NCI-H2171 (cell line): ENCODE results near the gene IL17RC.

Experiments
- DNase-seq: peaks from one replicate; lab custom pipeline; 2025; lab: John Stamatoyannopoulos, UW

The IL17RC gene

DNA sequence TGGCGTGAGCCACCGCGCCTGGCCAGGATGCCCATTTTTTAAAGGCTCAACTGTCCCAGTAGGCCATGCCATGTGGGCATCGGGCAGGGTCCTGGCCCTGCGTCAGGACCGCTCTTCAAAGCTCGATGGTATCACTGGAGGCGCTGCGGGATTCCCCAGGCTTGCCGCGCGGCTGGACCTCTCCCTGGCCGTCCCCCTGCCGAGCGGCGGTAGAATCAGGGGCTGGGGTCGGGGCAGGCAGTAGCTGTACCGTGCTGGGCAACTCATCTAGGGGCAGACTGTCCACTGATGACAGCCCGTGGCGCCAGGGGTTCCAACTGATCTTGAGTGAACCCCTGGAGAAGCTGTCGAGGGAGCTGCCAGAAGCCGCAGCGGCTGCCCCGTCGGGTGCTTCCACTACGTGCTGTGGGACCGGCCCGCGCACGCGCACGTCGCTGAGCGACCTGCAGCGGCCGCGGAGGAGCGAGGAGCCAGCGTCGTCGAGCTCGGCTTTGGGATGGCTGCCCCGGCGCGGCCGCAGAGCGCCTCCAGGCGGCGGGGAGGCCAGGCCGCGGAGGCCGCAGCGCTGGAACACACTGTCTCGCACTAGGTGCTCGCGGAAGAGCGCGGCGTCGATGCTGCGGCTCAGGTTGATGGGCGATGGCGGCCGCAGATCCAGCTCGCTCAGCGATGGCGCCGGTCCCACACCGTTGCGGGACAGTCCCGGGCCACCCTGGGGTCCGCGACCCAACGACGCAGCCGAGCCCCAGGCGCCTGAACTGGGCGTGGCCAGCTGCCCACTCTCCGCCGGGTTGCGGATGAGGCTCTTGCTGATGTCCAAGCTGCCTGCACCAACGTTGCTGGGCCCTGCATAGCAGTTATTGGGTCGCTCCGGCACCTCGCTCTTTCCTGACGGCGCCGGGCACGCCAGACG lies 29.5 kb downstream of the IL17RC start:
- DNase-seq = peak; percentile 58

DNA sequence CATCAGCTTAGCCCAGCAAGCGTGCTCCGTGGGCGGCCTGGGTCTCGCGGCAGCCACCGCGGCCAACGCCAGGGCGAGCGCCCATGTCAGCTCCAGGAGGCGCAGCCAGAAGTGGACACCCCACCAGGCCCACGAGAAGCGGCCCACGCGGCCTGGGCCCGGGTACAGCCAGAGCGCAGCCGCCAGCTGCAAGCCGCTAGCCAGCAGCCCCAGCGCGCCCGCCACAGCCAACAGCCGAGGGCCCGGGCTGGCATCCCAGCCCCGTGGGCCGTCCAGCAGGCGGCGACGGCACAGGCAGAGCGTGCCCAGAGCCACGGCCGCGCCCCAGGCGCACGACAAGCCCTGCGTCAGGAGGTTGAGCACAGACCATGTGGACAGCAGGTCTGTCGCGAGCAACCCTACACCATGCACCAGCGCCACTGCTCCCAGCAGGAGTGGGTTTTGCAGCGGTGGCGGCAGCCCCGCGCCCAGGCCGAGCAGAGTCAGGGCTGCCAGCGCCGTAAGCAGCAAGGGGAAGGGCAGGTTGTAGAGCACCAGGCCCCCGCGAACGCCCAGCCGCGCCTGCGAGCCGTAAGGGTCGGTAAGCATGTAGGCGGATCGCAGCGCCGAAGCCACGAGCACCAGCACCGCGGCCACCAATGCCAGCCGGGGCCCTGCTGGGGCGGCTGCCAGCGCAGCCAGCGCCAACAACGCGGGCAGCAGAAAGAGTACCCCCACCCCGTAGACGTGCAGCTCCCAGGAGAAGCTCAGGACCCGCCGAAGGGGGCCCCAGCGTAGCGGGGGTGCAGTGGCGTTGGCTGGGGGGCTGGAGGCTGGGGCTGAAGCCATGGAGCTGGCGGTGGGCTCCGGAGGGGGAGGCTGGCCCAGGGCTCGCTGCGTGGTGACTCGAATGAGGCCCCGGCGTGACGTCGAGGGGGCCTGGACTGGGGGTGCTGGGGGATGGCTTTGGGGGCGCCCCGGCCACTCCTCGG lies 30.4 kb downstream of the IL17RC start:
- peak; percentile 32 for DNase-seq

DNA sequence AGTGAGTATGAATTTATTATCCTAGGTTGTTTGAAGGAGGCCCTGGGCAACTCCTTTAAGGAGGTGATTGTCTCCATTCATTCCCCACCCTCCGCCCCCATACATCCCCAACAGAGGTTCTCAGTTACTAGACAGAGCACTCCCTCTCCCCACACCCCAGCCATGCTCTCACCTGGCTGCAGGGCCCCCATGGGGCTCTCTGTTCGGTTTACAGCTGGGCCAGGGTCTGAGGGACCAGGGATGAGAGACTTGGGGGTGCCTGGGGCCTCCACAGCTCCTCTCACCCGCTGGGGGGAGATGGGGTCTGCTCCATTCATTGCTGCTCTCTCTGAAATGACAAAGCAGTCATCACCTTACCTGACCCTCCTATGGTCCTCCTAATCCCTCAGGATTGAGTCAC lies 31.7 kb downstream of the IL17RC start:
- DNase-seq = no peak

DNA sequence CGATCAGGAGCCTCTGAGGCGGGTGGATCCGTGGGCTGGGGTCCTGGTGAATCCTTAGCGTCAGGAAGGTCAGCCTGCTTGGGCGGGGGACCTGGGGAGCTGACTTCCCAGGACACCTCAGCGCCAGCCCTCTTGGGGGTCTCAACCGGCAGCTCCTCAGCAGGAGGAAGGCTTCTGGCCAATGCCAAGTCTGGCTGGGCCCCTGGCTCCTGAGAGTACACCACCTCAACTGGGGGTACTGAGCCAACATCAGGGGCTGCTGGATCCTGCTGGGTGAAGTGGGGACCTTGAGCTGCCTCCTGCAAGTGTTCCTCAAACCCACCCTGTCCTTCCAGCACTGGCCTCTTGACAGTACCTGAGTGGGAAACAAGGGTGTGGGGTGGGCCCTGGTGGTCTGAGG lies 32.2 kb downstream of the IL17RC start:
- no peak for DNase-seq

DNA sequence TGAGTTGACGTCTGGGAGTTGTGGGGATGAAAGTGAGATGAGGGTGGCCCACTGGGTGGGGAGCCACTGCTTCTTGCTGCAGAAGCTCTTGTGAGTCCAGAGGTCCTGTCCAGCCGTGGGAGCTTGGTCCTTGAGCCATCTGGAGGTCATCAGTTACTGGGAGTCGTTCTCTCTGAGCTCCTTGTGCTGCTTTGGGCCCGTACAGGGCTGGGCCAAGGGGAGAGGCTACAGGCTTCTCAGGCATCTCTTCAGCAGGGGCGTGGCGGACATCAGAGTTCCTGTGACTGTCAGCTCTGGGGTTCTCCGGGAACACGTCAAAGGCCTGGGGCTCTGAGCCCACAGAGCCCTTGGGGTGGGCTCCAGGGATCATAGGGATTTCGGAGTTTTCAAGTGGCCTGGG lies 32.7 kb downstream of the IL17RC start:
- no peak for DNase-seq

GRCh38 chr3:9951126-9951525 lies 34.2 kb downstream of the IL17RC start:
- DNase-seq = no peak

GRCh38 chr3:9951598-9951961 lies 34.7 kb downstream of the IL17RC start:
- no peak for DNase-seq

GRCh38 chr3:9951962-9952805 lies 35.3 kb downstream of the IL17RC start, which contains the start of gene PRRT3:
TSS of gene PRRT3 (minus strand) at chr3:9952408. CDS start at chr3:9950115, 2,293 bp downstream.
- DNase-seq = no peak

GRCh38 chr3:9955067-9955502 lies 38.2 kb downstream of the IL17RC start:
- peak; percentile 82 for DNase-seq

GRCh38 chr3:9955611-9956352 lies 38.9 kb downstream of the IL17RC start:
- no peak for DNase-seq

DNA sequence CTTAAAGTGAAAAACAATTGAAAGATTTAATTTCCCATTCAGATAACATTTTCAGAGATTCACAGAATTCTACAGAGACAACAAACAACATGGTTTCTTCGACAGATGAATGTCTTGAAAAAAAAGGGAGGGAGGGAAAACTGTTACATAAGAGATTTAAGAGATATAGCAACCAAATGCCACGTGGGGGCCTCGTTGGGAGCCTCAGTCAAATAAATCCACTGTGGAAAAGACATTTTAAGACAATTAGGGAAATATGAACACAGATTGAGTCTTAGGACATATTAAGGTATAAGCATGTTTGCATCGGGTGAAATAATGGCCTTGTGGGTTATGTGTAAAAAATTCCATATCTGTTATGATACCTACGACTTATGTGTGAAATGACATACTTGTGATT lies 40.3 kb downstream of the IL17RC start:
- no peak for DNase-seq

DNA sequence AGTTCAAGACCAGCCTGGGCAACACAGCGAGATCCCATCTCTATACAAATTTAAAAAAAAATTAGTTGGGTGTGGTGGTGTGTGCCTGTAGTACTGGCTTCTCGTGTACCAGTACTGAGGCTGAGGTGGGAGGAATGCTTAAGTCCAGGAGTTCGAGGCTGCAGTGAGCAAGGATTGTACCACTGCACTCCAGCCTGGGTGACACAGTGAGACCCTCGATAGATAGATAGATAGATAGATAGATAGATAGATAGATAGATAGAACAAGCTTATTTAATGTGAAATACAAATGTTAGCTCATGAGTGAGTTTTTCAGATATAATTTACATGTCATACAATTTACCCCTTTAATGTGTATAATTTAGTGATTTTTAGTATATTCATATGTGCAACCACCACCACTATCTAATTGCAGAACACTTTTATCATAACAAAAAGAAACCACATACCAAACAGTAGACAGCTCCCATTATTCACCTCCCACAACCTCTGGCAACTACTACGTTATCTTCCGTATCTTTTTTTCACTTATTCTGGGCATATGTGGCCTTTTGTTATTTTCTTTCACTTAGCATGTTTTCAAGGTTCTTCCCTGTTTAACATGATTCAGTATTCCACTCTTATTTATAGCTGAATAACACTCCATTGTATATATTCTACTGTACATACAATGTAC lies 48.4 kb downstream of the IL17RC start:
- no peak for DNase-seq

DNA sequence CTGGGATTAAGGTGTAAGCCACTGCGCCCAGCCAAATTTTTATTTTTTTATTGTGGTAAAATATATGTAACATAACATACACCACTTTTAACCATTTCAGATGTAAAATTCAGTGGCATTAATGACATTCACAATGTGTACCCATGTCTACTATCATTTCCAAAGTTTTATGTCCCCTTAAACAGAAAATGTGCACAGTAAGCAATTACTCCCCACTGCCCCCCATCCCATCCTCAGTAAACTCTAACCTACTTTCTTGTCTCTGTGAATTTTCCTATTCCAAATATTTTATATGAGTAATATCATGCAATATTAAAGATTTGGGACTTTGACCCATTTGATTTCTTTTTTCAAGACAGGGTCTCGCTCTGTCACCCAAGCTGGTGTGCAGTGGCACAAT lies 49.9 kb downstream of the IL17RC start:
- DNase-seq = no peak

- no peak for DNase-seq
Measured at GRCh38 chr3:9969632-9970019, 52.7 kb downstream of the IL17RC start.

DNA sequence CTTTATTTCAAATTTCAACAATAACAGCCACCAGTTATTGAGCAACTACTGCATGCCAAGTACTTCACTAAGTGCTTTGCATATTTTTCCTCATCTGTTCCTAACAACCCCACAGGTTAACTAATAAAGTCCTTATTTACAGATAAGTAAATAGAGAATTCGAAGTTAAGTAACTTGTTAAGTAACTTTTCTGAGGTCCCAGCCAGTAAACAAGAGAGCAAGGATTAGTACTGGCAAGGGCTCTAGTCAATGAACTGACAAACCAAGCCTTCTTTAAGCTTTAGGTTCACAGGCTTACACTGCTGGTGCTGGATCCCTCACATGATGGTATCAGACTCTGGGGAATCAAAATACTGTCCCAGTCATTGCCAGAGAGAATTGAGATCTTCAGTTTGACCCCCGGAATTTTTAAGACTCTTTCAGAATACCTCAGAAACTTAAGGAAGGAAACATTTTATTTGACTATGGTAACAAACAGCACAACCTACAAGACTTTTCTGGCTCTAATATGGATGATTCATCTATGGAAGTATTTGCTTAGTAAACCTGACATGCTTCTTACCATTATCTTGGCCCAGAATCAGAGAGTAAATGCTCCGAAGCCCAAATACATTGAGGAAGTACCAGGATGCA lies 53.2 kb downstream of the IL17RC start:
- DNase-seq = no peak

DNA sequence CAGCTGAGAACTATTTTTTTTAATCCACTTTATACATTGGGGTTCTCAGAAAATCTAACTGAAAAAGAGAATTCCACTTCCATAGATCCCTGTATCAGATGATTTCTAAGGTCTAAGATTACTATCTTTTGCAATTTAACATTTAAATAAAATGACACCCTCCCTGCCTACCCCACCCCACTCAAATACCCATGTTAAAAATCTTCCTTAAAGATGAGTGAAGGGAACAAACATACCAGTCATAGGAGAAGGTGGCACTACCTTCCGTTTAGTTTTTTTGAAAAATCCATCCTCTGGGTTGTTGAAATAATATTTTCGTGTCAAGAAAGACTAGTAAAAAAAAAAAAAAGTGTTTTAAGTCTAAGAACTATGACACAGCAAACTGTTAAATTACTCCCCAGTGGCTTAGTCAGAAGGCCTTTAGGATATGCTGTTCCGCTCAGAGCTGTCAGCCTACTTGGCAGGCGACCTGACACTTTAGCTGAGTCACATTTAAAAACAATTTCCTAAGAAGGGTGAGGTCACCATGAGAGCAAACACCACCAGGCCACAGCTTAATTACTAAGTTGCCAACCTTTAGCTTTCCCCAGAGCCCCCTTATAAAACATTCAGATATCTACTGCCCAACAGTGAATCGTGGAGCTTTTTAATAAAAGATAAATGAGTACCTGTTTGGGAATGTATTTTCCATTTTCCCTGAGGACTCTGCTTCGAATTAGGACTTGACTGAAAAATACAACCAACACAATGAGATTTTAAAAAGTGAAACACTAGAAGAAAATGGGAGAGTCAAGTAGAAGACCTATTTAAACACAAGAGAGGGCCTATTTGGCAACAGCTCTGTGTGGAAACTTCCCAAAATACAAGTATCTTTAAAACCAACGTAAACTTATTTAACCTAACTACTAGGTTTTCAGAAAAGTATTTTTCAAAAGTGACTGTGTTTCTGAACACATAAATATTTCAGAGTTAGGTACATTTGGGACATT lies 60.1 kb downstream of the IL17RC start:
- DNase-seq = no peak

DNA sequence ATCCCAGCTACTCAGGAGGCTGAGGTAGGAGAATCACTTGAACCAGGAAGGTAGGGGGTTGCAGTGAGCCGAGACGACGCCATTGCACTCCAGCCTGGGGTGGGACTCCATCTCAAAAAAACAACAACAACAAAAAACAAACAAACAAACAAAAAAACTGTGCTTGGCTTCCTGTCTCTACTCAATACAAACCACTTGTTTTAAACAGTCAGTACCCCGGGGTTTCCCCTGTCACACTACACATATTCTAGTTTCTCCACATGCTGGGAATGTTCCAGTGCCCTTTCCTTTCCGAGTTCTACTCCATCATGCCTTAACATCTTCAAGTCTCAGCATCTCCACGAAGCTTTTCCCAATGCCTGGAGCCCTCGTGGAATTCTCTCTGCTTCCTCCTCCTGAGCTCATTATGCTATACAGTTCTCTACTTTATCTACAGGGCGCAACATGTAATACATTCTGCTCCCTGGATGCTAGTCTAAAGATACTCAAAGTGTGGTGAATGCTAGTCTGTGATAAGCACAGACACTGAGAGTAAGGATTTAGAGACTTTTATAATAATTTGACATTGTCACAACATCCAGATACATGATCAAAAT lies 61.9 kb downstream of the IL17RC start:
- no peak for DNase-seq

- DNase-seq = no peak
Measured at GRCh38 chr3:9980251-9980650, 63.4 kb downstream of the IL17RC start.
